ENCODE measurements around the gene SH3BGRL2.
A peak's percentile ranks its signal among the peaks of the same experiment; 100 is the strongest.
"Not testable (repeated sequence)": the region's sequence is repeated elsewhere in the genome, so short reads cannot be mapped to it uniquely, and the experiment has no call there.

Gene SH3BGRL2

DNA sequence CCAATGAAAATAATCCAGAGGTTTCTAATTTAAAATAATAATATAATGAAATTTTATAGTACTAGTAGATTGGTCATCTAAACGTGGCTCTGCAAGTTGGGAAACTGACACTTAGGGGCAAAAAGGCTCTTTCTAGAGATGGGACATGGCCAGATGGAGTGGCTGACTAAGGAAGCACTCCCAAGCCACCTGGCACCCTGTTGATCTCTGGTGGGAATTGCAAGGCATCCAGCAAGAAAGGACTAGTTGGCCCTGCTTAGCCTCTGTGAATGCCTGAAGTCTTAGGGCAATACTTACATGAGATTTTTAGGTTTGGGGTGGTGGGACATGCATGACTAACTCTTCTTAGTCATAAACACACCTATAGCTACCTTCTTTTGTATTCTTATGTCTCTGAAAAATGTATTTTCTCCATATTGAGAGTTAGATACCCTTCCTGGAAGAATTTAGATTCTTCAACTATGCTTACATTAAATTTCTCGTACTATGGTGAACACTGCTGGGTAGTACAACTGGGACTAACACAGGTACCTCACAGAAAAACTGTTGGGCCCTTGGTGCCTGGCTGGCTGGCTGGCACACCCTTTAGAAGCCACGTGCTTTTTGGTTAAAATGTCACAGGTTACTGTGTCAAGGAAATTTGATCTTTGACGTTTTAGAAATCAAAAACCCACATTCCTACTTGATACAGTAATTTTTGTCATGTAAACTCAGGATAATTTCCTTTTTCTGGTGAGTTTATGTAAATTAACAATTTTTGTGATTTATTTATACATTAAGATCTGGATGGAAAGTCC lies 25.0 kb upstream of the SH3BGRL2 start:
- peak in 1 of 2 experiments; percentile 13 for DNase-seq (ENCODE audit: low read depth in 1 of 2, low spot score in 1 of 2)
- no peak for TF ChIP-seq JUND (IDR thresholded peaks at IDR 0.05; ENCODE audit: low read depth)
- in situ Hi-C loops (cut with HindIII; ENCODE audit: low pct_unique_long_range_greater_than_20kb, low sequenced_read_pairs) = no loop called here

DNA sequence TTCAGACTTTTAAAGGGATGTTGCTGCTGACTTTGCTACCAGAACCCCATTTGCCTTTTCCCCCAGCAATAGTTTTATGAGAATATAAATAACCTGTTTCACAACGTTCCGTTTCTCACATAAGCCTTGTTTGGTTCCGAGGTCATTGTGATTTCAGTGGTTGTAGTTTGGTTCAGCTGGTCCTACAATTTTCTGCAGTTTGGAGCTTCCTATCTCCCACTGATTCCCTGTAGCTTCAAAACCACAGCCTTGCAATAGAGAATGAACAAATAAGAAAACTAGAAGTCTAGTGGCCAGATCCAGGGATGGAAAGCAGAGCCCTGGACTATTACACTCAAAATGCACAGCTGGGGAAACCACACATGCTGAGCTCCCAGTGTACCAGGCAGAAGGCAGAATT lies 24.1 kb upstream of the SH3BGRL2 start:
- DNase-seq (ENCODE audit: low read depth in 1 of 2, low spot score in 1 of 2) = no peak
- TF ChIP-seq JUND (IDR thresholded peaks at IDR 0.05; ENCODE audit: low read depth) = no peak
- in situ Hi-C loops (cut with HindIII; ENCODE audit: low pct_unique_long_range_greater_than_20kb, low sequenced_read_pairs) = no loop called here

DNA sequence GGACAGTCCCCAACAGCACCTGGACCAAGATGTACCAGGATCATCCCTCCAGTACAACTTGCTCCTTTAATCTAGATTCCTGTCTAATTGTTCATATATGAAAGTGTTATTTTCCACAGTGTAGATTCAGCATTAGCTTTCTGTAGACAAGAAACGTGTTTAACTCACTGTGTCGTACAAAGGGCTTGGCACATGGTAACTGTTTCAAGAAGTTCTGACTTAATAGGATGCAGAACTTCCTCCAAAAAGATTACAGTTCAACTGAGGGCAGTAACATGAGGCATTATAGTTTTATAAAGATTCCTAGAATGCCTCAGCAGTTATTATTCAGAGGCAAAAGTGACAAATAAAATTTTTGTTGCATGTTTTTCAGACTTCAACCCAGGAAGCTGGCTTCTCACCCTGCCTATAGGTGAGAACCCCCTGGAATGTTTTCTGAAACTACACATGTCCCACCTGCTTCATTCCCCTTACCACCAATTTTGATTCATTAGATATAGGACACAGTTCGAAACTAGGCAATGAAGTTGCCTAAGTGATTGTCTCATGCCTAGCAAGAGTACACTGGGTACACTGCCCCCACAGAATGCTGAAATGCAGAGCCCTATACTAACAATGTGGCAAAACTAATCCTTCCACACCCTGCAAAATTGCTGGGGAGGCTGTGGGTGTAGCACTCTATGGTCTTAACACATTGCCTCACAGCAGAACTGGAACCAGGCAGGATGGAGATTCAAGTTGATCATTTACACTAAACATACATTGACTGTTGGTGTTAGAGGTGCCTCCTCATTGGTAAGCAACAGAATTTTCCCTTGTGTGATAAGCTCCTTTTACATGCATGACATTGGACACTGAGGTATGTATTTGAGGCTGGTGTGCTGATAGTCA lies 22.6 kb upstream of the SH3BGRL2 start:
- in situ Hi-C loops (cut with HindIII; ENCODE audit: low pct_unique_long_range_greater_than_20kb, low sequenced_read_pairs) = no loop called here
- DNase-seq (ENCODE audit: low read depth in 1 of 2, low spot score in 1 of 2) = no peak
- no peak for TF ChIP-seq JUND (IDR thresholded peaks at IDR 0.05; ENCODE audit: low read depth)

DNA sequence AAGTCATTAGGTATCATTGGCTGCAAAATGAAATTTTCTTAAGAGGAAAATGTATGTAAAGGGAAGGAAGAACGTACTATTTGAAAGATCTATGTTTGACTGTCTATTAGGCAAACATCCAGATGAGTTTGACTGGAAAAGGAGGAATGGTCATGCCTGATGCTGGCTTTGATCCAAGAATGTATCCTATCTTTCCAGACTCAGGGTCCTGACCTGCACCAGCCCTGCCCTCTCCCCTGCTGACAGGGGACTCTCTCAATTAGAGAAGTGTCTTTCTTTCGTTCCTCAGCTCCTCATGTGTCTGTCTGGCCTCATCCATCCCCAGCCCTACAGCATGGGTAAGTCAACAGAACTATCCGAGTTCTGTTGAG lies 21.9 kb upstream of the SH3BGRL2 start:
- in situ Hi-C loops (cut with HindIII; ENCODE audit: low pct_unique_long_range_greater_than_20kb, low sequenced_read_pairs) = no loop called here
- TF ChIP-seq JUND (IDR thresholded peaks at IDR 0.05; ENCODE audit: low read depth) = no peak

DNA sequence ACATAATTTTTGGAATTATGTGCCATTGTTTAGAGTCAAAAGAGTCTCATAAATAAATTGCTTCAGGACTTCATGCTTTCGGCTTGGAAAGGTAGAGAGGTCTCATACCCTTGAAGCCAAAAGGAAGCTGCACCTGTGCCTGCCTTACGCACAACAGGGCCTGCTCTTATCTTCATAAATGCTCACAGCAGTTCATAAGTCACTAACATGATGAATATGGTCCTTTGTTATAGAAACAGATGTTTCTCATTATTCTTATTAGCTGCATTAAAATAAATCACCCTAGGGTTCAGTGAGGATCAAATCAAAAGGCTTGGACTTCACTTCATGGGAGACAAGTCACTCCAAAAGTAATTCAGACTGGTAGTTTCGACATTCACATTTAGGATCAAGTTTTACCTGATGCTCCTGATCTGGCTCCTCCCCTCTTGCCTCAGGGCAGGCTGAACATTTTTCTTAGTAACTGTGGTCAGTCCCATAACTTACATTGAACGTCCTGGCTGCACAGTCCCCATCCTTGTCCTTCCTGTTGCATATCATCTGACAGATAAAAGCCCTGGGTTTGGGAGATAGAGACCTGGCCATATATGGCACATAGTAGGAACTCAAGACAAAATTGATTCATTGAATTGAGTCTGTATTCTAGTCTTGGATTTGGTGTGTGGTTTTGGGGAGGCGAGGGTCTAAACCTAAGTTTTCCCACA lies 20.7 kb upstream of the SH3BGRL2 start:
- DNase-seq (ENCODE audit: low read depth in 1 of 2, low spot score in 1 of 2) = peak in 1 of 2 experiments; percentile 89
- no peak for TF ChIP-seq JUND (IDR thresholded peaks at IDR 0.05; ENCODE audit: low read depth)
- in situ Hi-C loops (cut with HindIII; ENCODE audit: low pct_unique_long_range_greater_than_20kb, low sequenced_read_pairs) = no loop called here

More for the DNA sequence above, 21.9 kb upstream of the SH3BGRL2 start:
- no peak for DNase-seq (ENCODE audit: low read depth in 1 of 2, low spot score in 1 of 2)

DNA sequence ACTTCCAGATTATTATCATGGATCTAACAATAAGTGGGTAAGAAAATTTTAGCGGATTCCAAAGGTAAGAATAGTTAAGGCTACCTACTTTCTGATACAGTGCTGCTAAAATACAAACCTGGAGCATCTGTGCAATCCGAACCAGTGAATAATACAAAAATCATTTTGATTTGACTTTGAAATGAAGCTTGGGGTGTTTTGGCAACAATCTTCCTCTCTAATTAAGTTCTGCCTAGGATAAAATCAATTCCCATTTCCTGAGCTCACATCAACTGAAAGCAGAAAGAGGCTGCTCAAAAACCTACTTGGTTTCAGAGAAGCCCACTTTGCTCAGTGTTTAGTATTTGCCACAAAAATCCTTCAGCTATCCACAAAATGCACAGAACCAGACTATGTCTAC lies 18.7 kb upstream of the SH3BGRL2 start:
- in situ Hi-C loops (cut with HindIII; ENCODE audit: low pct_unique_long_range_greater_than_20kb, low sequenced_read_pairs) = no loop called here
- no peak for DNase-seq (ENCODE audit: low read depth in 1 of 2, low spot score in 1 of 2)
- TF ChIP-seq JUND (IDR thresholded peaks at IDR 0.05; ENCODE audit: low read depth) = no peak

DNA sequence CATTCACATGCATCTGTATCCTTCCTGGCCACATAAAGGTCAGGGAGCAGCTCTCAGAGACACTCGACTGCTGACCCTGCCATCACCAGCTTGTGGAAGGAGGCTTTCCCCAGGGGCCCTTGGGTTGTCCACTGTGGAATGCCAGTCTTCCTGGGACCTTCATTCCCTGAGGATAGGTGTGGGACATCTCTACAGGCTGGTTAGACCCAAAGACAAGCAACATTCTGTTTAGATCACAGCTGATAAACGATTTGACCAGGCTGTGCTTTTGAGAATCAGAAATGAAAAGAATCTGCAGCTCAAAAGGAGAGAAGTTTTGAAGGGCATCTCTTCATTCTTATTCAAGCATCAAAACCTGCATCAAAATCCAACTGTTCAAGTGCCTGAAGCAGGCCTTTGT lies 18.2 kb upstream of the SH3BGRL2 start:
- TF ChIP-seq JUND (IDR thresholded peaks at IDR 0.05; ENCODE audit: low read depth) = no peak
- no peak for DNase-seq (ENCODE audit: low read depth in 1 of 2, low spot score in 1 of 2)
- in situ Hi-C loops (cut with HindIII; ENCODE audit: low pct_unique_long_range_greater_than_20kb, low sequenced_read_pairs) = no loop called here

DNA sequence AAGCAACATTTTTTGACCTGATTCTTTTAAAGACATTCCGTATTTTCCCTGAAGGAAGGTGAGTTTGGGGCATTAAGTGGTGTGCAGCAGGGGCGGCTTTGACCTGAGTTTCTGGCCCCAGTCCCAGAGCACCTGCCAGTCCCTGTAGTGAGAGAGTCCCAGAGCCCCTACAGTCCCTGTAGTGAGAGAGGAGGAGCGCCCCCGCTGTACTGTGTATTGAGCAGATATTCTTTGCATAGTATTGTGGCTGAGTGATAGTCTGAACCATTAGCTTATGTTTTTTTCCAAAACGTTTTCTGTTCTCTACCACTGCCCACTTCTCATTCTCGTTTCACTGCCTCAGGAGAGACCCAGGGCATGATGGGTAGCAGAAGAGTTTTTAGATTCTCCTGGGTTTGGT lies 17.2 kb upstream of the SH3BGRL2 start:
- in situ Hi-C loops (cut with HindIII; ENCODE audit: low pct_unique_long_range_greater_than_20kb, low sequenced_read_pairs) = no loop called here
- no peak for TF ChIP-seq JUND (IDR thresholded peaks at IDR 0.05; ENCODE audit: low read depth)
- no peak for DNase-seq (ENCODE audit: low read depth in 1 of 2, low spot score in 1 of 2)

DNA sequence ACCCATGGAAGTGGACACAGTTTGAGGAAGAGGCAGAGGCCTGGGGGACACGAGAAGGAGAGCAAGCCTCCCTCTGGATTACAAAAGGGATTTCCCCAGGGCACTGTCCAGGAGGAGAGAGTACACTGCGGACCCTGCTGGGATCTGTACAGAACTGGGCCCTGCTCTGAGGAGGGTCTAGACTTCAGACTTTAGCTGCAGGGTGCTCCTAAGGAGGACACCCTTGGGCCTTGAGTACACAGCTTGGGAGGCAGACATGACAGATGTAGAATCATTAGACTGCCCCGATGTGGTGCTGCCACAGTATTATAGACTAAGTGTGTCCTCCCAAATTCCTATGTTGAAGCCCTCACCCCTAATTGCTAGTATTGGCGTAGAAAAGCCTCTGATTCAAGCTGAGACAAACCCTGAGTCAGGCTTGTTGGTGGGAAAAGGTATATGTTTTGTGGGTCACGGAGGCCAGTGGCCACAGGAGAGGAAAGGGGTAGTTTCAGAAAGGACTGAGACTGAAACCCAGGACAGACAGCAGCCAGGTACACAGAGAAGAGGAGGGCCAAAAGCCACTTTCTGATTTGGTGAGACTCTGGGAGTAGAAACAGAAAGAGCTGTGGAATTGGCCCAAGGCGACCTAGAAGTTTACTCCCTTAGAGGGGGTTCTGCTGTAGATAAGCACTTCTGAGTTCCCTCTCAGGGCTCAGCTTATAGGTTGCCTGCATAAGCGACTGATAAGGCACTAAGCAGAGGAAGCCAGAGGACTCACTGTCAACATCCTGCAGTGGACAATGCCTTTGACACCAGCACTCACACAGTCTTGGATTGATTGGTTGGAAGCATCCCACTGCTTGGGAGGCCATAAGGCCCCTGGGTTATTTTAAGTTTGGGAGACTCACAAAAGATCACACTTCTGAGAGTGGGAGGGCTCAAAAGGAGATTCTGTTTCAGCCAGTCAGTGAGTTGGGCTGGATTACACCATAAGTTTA lies 16.5 kb upstream of the SH3BGRL2 start:
- in situ Hi-C loops (cut with HindIII; ENCODE audit: low pct_unique_long_range_greater_than_20kb, low sequenced_read_pairs) = no loop called here
- TF ChIP-seq JUND (IDR thresholded peaks at IDR 0.05; ENCODE audit: low read depth) = no peak
- DNase-seq (ENCODE audit: low read depth in 1 of 2, low spot score in 1 of 2) = no peak

DNA sequence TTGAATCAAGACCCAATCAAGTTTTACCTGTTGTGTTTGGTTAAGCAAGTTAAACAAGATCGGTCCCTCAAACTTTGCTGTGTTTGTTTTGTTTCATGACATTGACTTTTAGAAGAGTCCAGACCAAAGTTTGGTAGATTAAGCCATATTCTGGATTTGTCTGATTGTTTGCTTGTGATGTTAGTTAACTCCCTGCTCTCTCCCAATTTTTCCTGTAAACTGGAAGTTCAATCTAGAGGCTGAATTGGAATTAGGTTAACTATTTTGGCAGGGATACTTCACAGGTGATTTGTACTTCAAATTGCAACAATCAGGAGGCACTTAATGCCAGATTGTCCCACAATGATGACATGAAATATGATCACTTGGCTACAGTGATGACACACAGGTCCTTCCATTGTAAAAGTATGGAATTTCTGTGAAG lies 13.6 kb upstream of the SH3BGRL2 start:
- no peak for TF ChIP-seq JUND (IDR thresholded peaks at IDR 0.05; ENCODE audit: low read depth)
- in situ Hi-C loops (cut with HindIII; ENCODE audit: low pct_unique_long_range_greater_than_20kb, low sequenced_read_pairs) = no loop called here
- DNase-seq (ENCODE audit: low read depth in 1 of 2, low spot score in 1 of 2) = peak in 1 of 2 experiments; percentile 58

DNA sequence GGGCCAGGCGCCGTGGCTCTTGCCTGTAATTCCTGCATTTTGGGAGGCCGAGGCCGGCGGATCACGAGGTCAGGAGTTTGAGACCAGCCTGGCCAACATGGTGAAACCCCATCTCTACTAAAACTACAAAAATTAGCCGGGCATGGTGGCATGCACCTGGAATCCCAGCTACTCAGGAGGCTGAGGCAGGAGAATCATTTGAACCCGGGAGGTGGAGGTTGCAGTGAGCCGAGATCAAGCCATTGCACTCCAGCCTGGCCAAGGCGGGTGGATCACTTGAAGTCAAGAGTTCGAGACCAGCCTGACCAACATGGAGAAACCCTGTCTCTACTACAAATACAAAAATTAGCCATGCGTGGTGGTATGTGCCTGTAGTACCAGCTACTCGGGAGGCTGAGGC lies 12.7 kb upstream of the SH3BGRL2 start:
- DNase-seq (ENCODE audit: low read depth in 1 of 2, low spot score in 1 of 2); in situ Hi-C loops (cut with HindIII; ENCODE audit: low pct_unique_long_range_greater_than_20kb, low sequenced_read_pairs): not testable (repeated sequence)

DNA sequence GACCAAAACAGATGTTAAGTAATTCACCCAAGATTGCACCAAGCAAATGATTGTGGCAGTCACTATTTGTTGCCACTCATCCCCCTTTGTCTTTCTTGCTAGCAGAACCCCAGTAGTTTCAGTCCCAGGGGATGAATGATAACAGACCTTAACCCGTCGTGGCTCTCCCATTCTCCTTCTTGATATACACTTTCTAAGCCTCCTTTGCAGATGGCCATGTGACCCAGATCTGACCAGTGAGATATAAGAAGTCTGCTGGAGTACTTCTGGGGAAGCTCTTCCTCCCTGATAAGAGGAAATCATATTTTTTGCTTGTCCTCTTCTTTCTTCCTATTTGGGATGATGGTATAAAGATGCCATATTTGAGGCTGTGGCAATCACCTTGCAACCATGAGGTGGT lies 9.6 kb upstream of the SH3BGRL2 start:
- DNase-seq (ENCODE audit: low read depth in 1 of 2, low spot score in 1 of 2) = no peak
- in situ Hi-C loops (cut with HindIII; ENCODE audit: low pct_unique_long_range_greater_than_20kb, low sequenced_read_pairs) = no loop called here

More for the DNA sequence above, 9.6 kb upstream of the SH3BGRL2 start:
- TF ChIP-seq JUND (IDR thresholded peaks at IDR 0.05; ENCODE audit: low read depth) = no peak

Measured in T47D (cell line).